Natural killer cell (primary cell): ENCODE data around the gene UCMA. TPM values are rescaled to one million over a fixed set of nuclear protein-coding genes. Genes with fewer than 3 reads are reported as not detected.
"Not testable (repeated sequence)": the region's sequence is repeated elsewhere in the genome, so short reads cannot be mapped to it uniquely, and the experiment has no call there.

Experiments
- ATAC-seq, 3 donors: fragments of 150-1000 bp in 2 of 3; fragments of 200-7000 bp in 1 of 3; cut with Tn5 transposase; 1 replicate in 1 of 3; 2 replicates in 2 of 3; pipeline ENCODE4 v1.10.0; 2021; ENCODE audit warnings: mild to moderate bottlenecking in 2 of 3, moderate library complexity in 2 of 3
- DNase-seq, 2 donors: peaks; one replicate each; pipeline versions ENCODE4 v3.0.0 to v3.0.0-alpha.2; 2013 to 2021; ENCODE audit warnings: mixed read lengths in 1 of 2
- H3K27ac ChIP-seq: one replicate; pipeline ENCODE4 v1.5.1; 2013; ENCODE audit warnings: mild to moderate bottlenecking, low read length
- H3K27me3 ChIP-seq: one replicate; pipeline ENCODE4 v1.6.1; 2013; ENCODE audit warnings: low read length; ENCODE audit not compliant: control insufficient read depth, insufficient read depth
- H3K36me3 ChIP-seq: one replicate; pipeline ENCODE4 v1.6.1; 2013; ENCODE audit warnings: low read length; ENCODE audit not compliant: control insufficient read depth, insufficient read depth
- H3K4me1 ChIP-seq: one replicate; pipeline ENCODE4 v1.6.1; 2013; ENCODE audit warnings: low read length; ENCODE audit not compliant: control insufficient read depth, insufficient read depth
- H3K4me3 ChIP-seq: one replicate; pipeline ENCODE4 v1.5.1; 2013; ENCODE audit warnings: low read length
- H3K9me3 ChIP-seq: one replicate; pipeline ENCODE4 v1.6.1; 2013; ENCODE audit warnings: low read length; ENCODE audit not compliant: control insufficient read depth, insufficient read depth
- H3K27ac Mint-ChIP-seq, 2 donors: one replicate each; pipeline ENCODE4 v1.8.0; 2022; ENCODE audit warnings: mild to moderate bottlenecking in 2 of 2, mixed read lengths in 2 of 2, moderate library complexity in 1 of 2
- H3K27me3 Mint-ChIP-seq, 2 donors: one replicate each; pipeline ENCODE4 v1.8.0; 2022; ENCODE audit warnings: low read depth in 2 of 2, mixed read lengths in 2 of 2
- H3K36me3 Mint-ChIP-seq: one replicate; pipeline ENCODE4 v1.8.0; 2022; ENCODE audit warnings: mixed read lengths
- H3K4me1 Mint-ChIP-seq, 2 donors: one replicate each; pipeline ENCODE4 v1.8.0; 2022; ENCODE audit warnings: mixed read lengths in 2 of 2
- H3K4me3 Mint-ChIP-seq: one replicate; pipeline ENCODE4 v1.8.0; 2022; ENCODE audit warnings: mild to moderate bottlenecking, moderate library complexity, mixed read lengths
- H3K9me3 Mint-ChIP-seq, 2 donors: one replicate each; pipeline ENCODE4 v1.8.0; 2022; ENCODE audit warnings: mixed read lengths in 2 of 2
- WGBS: methylation state at CpG from one replicate; pipeline ENCODE4 v1.1.7; 2013; ENCODE audit warnings: missing lambda C conversion rate; ENCODE audit not compliant: insufficient coverage; 5-methylcytosine and 5-hydroxymethylcytosine counted together
- intact Hi-C: fragments of 100-400 bp; cut with micrococcal nuclease; formaldehyde crosslinking; loops from one replicate; pipeline ENCODE4 v1.14.2; 2022
- total RNA-seq, 4 donors: library from RNA; stranded (reverse); fragments of 120-200 nt in 1 of 4; gene quantifications; one replicate each; pipeline versions ENCODE4 v1.2.3 to v1.2.4, GENCODE V29; 2013 to 2022
- TF ChIP-seq, protein P1 (sequence below): fragments of 200-600 bp; IDR thresholded peaks from one replicate; pipeline ENCODE4 v1.8.0; 2022; ENCODE audit warnings: antibody characterized with exemption

UCMA gene, protein sequence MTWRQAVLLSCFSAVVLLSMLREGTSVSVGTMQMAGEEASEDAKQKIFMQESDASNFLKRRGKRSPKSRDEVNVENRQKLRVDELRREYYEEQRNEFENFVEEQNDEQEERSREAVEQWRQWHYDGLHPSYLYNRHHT
- total RNA-seq, result not detected
- not detected for total RNA-seq (2013)

- WGBS, result 77% methylated on average over 10 of the region's 10 CpGs
- no peak for ATAC-seq
- no peaks in the 10 kb centered on the region for H3K36me3 Mint-ChIP-seq
- H3K27me3 ChIP-seq, result no peaks in the 10 kb centered on the region
- TF ChIP-seq, protein P1, sequence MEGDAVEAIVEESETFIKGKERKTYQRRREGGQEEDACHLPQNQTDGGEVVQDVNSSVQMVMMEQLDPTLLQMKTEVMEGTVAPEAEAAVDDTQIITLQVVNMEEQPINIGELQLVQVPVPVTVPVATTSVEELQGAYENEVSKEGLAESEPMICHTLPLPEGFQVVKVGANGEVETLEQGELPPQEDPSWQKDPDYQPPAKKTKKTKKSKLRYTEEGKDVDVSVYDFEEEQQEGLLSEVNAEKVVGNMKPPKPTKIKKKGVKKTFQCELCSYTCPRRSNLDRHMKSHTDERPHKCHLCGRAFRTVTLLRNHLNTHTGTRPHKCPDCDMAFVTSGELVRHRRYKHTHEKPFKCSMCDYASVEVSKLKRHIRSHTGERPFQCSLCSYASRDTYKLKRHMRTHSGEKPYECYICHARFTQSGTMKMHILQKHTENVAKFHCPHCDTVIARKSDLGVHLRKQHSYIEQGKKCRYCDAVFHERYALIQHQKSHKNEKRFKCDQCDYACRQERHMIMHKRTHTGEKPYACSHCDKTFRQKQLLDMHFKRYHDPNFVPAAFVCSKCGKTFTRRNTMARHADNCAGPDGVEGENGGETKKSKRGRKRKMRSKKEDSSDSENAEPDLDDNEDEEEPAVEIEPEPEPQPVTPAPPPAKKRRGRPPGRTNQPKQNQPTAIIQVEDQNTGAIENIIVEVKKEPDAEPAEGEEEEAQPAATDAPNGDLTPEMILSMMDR, result no peak
- no peak for DNase-seq
- intact Hi-C loops, result no loop called here
- H3K27me3 Mint-ChIP-seq, result peaks cover 0 to 9% of the 10 kb centered on the region in 2 donors
- no peaks in the 10 kb centered on the region for H3K9me3 ChIP-seq
- no peak within 1 kb of the TSS for H3K27ac ChIP-seq
- no peaks in the 10 kb centered on the region for H3K36me3 ChIP-seq
- no peaks in the 10 kb centered on the region for H3K9me3 Mint-ChIP-seq
- H3K27ac Mint-ChIP-seq, result no peak within 1 kb of the TSS
- H3K4me3 Mint-ChIP-seq, result no peak within 1 kb of the TSS
- H3K4me3 ChIP-seq, result no peak within 1 kb of the TSS
- no peaks in the 10 kb centered on the region for H3K4me1 Mint-ChIP-seq
- no peaks in the 10 kb centered on the region for H3K4me1 ChIP-seq
Measured at GRCh38 chr10:13234172-13234571, at the start of gene UCMA. TSS of gene UCMA (minus strand) at chr10:13234374. CDS start at chr10:13234258, 116 bp downstream.

- H3K9me3 Mint-ChIP-seq, H3K4me1 ChIP-seq, ATAC-seq, H3K4me3 Mint-ChIP-seq, H3K27ac ChIP-seq, H3K4me1 Mint-ChIP-seq, H3K27ac Mint-ChIP-seq, H3K27me3 Mint-ChIP-seq, H3K9me3 ChIP-seq, H3K27me3 ChIP-seq, DNase-seq, H3K4me3 ChIP-seq, intact Hi-C loops, H3K36me3 Mint-ChIP-seq, H3K36me3 ChIP-seq: not testable (repeated sequence)
- 85% methylated on average over 5 of the region's 6 CpGs for WGBS
Measured at GRCh38 chr10:13282348-13282747, 48.2 kb upstream of the UCMA start.

GRCh38 chr10:13276749-13277365, 42.7 kb upstream of the UCMA start:
- H3K27me3 Mint-ChIP-seq, result no peaks in the 10 kb centered on the region
- Histone ChIP-seq H3K4me1 (no peaks in the 10 kb centered on the region), H3K27ac (no peak overlapping the region), H3K27me3 (no peaks in the 10 kb centered on the region), H3K36me3 (no peaks in the 10 kb centered on the region), H3K4me3 (no peak overlapping the region), H3K9me3 (no peaks in the 10 kb centered on the region)
- intact Hi-C loops, result no loop called here
- WGBS, result 92% methylated on average over 3 of the region's 4 CpGs
- ATAC-seq (no peak), DNase-seq (no peak)
- TF ChIP-seq, protein P1, result no peak
- no peak overlapping the region for H3K27ac Mint-ChIP-seq
- H3K36me3 Mint-ChIP-seq, result no peaks in the 10 kb centered on the region
- H3K4me3 Mint-ChIP-seq, result no peak overlapping the region
- no peaks in the 10 kb centered on the region for H3K4me1 Mint-ChIP-seq
- H3K9me3 Mint-ChIP-seq, result no peaks in the 10 kb centered on the region

DNA sequence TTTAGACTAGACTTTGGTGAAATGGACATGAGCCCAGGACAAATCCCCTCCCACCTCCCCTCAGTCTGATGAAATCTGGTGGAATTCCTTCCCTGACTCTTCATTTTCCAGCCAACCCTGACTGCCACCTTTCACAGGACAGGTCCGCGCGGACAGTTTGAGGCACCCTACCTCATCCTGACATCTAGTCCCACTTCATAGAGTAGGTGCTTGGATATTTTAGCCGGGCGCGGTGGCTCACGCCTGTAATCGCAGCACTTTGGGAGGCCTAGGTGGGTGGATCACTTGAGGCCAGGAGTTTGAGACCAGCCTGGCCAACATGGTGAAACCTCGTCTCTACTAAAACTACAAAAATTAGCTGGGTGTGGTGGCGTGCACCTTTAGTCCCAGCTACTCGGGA, 42.0 kb upstream of the UCMA start:
- H3K9me3 Mint-ChIP-seq, intact Hi-C loops, ATAC-seq, H3K27ac Mint-ChIP-seq, H3K4me1 ChIP-seq, H3K4me3 Mint-ChIP-seq, H3K36me3 Mint-ChIP-seq, H3K4me3 ChIP-seq, H3K9me3 ChIP-seq, DNase-seq, H3K27me3 Mint-ChIP-seq, H3K27me3 ChIP-seq, H3K4me1 Mint-ChIP-seq, H3K36me3 ChIP-seq, H3K27ac ChIP-seq: not testable (repeated sequence)
- 98% methylated on average over 11 of the region's 11 CpGs for WGBS
